GM21576 (cell line): ENCODE results near the gene ESYT3.
"Not testable (repeated sequence)": the region's sequence is repeated elsewhere in the genome, so short reads cannot be mapped to it uniquely, and the experiment has no call there.

Source experiments
- ATAC-seq: cut with Tn5 transposase; IDR thresholded peaks from one replicate; pipeline ENCODE4 v1.9.1; 2021; ENCODE audit warnings: mild to moderate bottlenecking, moderate library complexity; ENCODE audit not compliant: unreplicated experiment

ESYT3 gene

DNA sequence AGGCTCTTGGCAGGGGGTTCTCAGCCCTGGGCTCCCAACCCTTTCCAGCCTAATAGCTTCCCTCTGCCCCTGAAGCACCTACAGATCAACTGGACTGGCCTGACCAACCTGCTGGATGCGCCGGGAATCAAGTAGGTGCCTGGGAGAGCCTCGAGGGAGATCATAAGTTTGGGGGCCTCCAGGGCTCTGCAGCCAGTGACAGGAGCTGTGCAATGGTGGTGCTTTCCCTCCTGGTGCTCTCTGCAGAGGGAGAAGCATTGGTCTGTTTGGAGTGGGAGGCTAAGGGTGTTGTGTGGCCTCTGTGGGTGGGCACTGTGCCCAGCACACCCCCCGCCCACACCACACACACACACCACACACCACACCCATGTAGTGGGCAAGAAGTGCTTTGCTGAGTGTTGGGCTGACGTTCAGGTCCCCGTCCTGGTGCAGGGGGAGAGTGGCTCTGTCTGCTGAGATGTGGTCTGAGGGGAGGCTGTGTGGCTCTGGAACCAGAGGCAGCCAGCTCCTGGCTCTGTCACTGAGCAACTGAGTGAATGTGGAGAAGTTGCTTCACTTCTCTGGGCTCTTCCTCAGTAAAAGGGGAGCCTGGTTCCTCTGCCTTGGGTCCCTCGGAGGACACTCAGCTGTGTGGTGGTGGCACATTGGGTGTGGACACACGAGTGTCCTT, 26.3 kb downstream of the ESYT3 start:
- no peak for ATAC-seq

DNA sequence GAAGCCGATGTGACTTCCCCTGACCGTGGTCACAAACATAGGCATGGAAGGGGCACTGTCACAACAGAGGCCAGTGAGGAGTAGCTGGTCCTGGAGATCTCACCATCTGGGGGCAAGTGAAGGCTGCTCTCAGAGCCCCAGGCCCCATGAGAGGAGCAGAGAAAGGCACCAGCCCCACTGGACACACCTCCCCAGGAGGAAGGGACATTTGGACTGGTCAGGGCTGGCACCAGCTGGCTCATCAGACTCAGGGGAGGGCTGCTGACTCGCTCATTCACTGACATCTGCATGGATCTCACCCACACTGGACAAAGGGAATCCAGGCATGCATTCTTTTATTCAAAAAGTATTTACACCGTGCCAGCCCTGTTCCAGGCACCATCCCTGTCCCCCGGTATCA, 26.8 kb downstream of the ESYT3 start:
- ATAC-seq = no peak

DNA sequence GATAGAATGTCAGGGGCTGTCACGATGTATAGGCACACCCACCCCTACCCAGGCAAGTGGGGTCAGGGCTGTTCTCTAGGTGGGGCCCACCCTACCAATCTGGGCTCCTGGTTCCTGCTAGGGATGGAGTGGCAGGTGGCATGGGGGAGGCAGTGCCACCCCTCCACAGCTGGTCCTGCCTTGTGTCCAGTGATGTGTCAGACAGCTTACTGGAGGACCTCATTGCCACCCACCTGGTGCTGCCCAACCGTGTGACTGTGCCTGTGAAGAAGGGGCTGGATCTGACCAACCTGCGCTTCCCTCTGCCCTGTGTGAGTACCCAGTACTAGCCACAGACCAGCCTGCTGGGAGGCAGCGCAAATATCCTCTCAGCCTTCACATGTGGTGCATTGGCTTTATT, 27.5 kb downstream of the ESYT3 start:
- no peak for ATAC-seq

DNA sequence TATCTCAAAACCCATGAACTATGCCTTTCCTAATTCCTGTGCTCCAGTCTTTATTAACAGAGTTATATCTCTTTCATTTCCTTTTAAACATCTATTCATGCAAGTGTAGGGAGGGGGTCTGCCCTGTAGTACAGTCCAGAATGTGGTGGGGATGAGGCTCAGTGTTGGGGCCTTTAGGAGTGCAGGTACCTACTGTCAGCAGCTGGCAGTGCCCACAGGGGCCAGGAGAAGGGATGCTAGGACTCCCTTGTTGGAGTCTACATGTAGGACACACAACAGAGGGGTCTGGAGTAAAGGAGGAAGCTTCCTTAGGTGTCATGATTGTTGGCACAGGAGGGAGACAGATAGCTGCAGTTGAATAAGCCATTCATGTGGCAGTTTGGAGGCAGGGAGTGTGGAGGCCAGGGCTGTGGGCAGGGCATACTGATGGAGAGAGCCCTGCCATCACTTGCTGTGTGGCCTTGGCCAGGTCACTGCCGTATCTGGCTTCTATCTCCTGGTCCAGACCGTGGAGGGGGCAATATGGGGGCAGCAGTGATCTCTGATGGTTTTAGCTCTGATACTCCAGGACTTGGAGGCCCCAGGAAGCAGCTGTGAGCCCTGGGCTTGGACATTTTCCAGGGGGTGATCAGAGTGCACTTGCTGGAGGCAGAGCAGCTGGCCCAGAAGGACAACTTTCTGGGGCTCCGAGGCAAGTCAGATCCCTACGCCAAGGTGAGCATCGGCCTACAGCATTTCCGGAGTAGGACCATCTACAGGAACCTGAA, 29.5 kb downstream of the ESYT3 start:
- ATAC-seq = no peak

DNA sequence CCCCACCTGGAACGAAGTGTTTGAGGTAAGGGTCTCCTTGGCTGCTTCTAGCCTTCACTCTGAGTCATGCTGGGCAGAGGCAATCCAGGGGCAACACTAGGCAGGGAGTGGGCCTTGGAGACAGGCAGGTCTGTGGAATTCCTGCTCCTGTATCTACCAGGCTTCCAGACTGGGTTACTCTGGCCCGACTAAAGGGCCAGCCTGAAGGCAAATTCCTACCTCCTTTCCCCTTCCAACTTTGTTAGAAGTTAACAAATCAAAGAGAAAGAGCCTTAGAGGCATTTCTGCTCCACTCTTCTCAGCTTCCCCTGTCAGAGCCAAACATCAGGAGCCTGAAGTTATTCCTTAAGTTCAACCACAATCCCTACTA, 30.1 kb downstream of the ESYT3 start:
- ATAC-seq = no peak

DNA sequence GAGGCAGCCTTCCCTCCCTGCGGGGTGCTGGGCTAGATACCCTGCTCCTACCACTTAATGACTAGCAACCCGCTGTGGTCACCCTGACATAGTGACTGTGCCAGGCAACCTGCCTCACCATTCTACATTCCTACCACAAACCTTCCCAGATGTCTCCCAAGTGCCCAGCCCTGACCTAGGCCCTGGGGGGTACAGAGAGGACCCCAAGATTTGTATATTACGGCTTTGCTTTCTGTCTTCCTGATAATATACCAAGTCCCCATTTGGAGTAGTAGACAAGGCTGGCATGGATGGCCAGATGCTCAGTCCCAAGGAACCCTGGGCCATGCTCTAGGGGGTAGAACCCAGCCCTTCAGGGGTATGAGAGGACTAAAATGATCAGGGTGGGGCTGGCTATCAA, 31.0 kb downstream of the ESYT3 start:
- ATAC-seq = no peak

DNA sequence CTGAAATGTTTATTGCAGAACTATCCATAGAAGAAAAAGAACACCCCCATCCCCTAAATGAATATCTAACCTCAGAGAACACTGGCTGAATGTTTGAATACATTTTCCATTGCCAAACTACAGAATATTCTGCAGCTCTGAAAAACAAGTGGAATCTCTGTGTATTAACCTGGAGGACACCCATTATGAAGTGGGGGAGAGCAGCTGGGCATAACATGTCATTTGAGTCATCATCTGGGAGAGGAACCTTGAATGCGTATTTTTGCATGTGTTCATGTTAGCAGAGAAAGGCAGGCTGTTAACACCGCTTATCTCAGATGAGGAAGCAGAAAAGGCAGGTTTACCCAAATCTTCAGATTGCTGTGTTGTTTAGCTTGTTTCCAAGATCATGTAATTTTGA, 31.5 kb downstream of the ESYT3 start:
- ATAC-seq = no peak

DNA sequence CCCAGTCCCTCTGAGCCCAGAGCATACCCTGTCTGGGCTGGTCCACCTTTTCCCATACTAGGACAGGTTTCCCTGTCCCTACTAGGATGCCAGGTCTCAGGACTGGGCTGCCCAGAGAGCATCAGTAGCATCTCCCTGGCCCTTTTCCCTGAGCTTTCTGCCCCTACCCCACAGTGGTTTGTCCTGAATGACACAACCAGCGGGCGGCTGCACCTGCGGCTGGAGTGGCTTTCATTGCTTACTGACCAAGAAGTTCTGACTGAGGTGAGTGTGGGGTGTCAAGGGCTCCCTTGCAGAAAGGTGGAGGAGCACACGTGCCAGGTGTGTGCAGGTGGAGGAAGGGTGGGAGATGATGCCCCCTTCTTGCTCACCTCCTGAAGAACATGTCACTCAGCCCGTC, 33.5 kb downstream of the ESYT3 start:
- no peak for ATAC-seq

DNA sequence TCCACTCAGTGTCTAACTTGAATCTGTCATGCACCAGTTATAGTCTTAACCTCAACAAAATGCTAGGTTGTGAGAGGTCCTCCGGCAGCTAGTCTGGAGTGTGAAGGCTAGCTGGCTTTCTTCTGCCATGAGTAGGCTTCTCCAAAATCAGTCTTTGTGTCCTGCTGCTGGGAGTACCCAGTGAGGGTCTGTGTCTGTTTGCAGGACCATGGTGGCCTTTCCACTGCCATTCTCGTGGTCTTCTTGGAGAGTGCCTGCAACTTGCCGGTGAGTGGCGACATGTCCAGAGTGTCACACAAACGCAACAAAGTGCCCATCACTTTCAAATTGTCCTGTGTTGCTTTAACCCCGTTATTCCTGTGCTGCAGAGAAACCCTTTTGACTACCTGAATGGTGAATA, 34.0 kb downstream of the ESYT3 start:
- ATAC-seq = no peak

DNA sequence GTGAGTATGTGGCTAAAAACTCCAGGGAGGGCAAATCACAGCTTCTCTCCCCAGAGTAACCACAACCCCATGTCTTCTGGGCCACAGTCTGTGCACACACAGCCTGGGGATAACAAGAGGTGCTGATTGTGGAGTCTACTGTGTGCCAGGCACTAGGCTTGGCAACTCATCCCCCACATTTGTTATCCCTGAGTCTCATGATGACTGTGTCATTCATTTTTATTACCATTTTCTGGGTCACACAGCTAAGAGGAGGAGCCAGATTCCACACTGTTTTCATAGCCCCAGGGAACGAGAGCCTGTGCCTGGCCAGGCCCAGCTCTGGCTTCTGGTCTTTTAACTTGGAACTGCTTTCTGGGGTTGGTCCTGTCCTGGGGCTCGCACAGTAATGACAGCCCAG, 34.5 kb downstream of the ESYT3 start:
- no peak for ATAC-seq

DNA sequence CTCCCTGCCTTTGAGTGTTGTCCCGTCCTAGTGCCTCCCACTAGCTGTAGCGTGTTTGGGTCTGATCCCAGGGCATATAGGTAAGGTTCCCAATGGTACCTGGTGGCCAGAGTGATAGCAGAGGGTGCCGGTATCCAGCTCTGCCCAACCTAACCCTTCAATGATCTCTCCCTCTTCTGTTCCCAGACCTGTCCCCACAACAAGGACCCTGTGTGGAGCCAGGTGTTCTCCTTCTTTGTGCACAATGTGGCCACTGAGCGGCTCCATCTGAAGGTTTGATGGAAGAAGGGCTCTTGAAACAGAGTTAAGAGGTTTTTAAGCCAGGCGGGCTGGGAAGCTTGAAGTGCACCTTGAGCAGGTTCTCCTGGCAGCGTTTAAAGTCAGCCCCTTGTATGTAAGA, 35.5 kb downstream of the ESYT3 start:
- no peak for ATAC-seq

DNA sequence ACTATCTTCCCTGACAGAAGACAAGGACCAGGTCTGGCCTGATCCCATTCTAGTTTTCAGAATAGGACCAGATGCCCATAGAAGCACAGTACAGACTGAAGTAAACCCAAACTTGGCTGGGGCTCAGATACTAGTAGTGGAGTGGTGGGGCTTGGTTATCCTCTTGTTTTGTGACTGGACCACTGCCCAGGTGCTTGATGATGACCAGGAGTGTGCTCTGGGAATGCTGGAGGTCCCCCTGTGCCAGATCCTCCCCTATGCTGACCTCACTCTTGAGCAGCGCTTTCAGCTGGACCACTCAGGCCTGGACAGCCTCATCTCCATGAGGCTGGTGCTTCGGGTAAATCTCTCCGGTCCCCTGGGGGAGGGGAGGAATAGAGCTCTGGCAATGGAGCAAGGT, 36.3 kb downstream of the ESYT3 start:
- no peak for ATAC-seq

DNA sequence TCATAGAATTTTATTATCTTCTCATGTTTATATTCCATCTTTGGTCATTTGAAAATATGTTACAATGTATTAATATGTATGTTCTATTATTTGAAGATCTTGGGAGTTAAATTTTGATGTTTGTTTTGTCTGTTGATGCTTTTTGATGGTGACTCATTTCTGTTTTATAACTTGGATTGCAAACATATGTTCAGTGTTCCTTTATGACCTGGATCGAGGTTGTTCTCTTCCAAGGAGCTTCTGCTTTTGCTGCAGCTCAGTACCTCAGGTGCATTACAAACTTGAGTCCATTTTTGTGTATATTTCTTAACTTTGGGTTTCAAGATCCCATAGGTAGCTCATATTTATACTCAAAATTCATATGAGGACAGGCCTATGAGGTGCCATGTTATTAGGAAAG, 37.1 kb downstream of the ESYT3 start:
- ATAC-seq = no peak

DNA sequence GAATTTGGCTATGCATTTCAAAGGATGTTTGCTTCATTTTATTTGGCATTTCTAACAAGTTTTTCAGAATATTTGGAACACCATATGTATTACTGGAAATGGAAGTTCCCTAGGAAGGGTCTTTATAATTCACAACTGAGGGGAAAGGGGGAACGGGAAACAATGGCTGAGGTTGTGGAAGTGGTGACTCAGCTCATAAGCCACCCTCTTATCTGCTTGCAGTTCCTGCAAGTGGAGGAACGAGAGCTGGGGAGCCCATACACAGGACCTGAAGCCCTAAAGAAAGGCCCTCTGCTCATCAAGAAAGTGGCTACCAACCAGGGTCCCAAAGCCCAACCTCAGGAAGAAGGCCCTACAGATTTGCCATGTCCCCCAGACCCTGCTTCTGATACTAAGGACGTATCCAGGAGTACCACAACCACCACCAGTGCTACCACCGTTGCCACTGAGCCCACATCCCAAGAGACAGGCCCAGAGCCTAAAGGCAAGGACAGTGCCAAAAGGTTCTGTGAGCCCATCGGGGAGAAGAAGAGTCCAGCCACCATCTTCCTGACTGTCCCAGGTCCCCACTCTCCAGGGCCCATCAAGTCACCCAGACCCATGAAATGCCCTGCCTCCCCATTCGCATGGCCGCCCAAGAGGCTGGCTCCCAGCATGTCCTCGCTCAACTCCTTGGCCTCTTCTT, 37.9 kb downstream of the ESYT3 start:
- no peak for ATAC-seq

DNA sequence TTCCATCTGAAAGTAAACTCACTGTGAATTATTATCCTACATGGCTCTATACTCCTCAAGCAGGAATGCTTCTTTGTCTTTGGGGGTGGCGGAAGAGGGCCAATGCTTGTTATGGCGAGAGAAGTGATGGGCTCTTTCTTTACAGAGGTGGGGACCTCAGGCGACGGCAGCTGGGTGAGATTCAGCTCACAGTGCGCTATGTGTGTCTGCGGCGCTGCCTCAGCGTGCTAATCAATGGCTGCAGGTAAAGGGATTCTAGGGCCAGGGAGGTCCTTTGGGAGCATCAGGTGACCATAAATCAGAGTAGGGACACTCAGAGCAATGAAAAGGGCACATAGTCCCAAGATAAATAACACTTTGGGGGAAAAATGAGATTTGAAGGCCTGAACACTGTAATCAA, 39.0 kb downstream of the ESYT3 start:
- no peak for ATAC-seq

DNA sequence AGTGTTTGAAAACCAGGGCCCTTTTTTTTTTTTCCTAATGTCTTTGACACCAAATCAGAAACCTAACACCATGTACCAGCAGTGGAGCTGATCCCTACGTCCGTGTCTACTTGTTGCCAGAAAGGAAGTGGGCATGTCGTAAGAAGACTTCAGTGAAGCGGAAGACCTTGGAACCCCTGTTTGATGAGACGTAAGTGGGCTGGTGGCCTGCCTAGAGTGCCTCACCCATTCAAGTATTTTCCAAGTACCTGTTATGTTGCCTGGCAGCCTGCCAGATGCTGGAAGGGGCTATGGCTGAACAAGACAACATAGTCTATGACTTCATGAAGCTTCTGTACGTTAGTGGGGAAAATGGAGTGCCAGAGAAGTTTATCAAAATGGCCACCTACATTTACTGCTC, 39.7 kb downstream of the ESYT3 start:
- no peak for ATAC-seq

DNA sequence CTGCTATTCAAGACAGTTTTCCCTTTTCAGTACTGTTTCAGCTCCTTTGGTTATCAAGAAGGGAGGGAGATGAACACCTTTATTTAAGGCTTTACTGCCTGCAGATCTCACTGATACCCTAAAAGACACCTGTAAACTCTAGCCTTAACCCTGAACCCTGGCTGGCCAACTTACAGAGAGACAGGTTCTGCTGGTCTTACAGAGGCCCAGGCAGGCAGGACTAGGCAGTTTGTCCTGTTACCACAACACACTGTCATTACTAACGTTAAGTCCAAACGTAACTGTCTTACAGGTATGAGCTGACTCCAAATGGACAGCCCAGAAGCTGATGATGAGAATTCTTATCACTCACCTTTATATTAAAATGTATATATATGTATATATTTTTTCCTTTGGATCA, 42.1 kb downstream of the ESYT3 start:
- no peak for ATAC-seq

DNA sequence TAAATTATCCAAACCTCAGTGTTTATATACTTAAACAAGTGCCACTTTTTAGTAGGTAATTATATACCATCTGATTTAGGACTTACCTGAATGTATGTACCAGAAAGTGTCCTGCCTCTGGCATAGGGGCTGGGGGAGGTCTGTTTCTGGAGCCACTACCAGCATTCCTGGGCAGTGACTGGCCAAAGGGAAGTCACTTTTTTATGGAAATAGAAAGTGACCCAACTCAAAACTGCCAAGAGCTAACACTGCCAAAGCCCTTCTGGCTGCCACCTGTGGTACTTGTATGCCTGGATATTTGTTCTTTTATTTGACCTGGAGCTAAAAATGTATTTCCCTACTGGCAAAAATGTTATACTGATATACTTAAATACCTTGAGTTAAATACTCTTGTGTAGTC, 42.7 kb downstream of the ESYT3 start:
- ATAC-seq = no peak

DNA sequence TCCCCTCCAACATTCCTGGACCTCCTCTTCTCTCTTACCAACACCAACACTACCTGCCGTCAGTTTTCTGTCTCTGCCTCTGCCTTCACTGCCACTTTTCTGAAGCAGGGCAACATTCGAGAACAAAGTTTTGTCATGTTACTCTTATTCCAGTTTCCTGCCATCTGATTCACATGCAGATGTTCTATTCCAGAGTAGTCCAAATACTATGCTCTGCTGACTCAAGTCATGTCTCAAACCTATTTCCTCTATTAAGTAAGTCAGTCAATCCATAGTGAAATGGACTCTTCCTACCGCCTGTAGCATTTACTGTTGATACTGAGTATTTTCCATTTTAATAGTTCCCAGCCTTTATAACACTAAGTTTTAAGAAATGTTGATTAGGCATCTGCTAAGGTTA, 43.4 kb downstream of the ESYT3 start:
- ATAC-seq = no peak

DNA sequence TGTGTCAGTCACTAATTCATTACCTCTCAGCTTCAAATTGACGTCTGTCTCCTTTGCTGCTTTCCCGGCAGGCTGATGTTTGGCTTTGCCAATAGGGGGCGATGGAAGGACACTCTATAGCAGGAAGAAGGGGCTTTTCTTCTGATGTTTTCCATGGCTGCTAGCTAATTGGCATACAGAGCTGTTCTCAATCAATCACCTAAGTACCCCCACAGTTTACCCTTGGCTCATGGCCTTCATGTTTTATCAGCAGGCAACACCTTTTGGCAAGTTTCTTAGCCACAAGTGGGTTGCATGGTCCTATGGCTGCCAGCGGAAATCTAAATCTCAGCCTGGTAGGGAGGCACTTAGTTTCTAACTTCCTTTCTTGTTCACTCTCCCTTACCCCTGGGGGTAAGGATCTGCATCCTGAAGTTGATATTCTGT, 45.0 kb downstream of the ESYT3 start:
- ATAC-seq = no peak

DNA sequence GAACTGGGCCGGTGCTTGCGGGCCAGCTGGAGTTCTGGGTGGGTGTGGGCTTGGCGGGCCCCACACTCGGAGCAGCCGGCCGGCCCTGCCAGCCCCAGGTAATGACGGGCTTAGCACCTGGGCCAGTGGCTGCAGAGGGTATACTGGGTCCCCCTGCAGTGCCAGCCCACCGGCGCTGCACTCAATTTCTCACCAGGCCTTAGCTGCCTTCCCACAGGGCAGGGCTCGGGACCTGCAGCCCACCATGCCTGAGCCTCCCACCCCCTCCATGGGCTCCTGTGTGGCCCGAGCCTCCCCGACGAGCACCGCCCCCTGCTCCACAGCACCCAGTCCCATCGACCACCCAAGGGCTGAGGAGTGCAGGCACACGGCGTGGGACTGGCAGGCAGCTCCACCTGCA, 50.3 kb downstream of the ESYT3 start:
- ATAC-seq = not testable (repeated sequence)

DNA sequence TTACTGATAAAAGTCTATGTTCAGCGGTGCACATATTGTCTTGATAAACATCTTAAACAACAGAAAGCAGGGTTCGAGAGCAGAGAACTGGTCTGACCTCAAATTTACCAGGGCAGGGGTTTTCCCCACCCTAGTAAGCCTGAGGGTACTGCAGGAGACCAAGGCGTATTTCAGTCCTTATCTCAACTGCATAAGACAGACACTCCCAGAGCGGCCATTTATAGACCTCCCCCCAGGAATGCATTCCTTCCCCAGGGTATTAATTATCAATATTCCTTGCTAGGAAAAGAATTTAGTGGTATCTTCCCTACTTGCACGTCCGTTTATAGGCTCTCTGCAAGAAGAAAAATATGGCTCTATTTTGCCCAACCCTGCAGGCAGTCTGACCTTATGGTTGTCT, 52.2 kb downstream of the ESYT3 start:
- ATAC-seq = not testable (repeated sequence)
